ENCODE results near the gene COPZ1. TPM values are rescaled to one million over a fixed set of nuclear protein-coding genes. Genes with fewer than 3 reads are reported as not detected.
A peak's percentile ranks its signal among the peaks of the same experiment; 100 is the strongest.

Gene COPZ1
- total and polyA plus RNA-seq, 9 of the 15 experiments (the other 6 are each of a cell fraction or from before 2014, with no cell fraction given), result 137 to 487 (median 233) TPM

DNA sequence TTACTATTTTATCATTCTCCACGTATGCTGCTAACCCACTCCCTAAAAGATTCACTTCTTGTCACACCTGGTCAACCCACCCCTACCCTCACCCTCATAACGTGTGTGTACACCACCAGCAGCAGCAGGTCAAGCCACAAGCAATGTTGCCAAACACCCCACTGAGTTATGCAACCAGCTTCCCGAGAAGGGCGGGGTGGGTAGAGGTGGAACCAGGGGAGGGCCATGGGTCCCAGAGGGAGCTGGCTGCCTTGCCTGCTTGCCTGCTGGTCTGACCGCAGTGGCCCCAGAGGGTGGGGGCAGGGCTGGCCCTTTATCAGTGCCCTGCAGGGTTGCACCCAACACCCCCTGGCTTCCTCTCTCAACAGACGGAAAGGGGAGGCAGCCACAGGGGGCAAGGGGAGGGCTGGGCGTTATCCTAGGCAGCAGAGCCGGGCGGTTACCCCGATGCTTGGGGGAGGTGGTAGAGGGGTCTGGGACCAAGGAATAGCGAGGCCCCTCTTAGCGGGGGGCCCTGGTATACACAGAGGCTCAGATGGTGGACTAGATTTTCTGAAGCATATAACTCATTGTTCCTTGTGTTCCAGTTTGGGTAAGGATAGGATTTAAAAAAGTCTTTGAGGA lies 20.6 kb upstream of the COPZ1 start (continued):
- TF ChIP-seq, protein P1, sequence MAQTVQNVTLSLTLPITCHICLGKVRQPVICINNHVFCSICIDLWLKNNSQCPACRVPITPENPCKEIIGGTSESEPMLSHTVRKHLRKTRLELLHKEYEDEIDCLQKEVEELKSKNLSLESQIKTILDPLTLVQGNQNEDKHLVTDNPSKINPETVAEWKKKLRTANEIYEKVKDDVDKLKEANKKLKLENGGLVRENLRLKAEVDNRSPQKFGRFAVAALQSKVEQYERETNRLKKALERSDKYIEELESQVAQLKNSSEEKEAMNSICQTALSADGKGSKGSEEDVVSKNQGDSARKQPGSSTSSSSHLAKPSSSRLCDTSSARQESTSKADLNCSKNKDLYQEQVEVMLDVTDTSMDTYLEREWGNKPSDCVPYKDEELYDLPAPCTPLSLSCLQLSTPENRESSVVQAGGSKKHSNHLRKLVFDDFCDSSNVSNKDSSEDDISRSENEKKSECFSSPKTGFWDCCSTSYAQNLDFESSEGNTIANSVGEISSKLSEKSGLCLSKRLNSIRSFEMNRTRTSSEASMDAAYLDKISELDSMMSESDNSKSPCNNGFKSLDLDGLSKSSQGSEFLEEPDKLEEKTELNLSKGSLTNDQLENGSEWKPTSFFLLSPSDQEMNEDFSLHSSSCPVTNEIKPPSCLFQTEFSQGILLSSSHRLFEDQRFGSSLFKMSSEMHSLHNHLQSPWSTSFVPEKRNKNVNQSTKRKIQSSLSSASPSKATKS (CRISPR knock-in tag; IDR thresholded peaks at IDR 0.05), result no peak
- TF ChIP-seq HMG20B (CRISPR knock-in tag; IDR thresholded peaks at IDR 0.05) (no peak), MYNN (IDR thresholded peaks at IDR 0.05) (peak; percentile 99), MYNN (CRISPR knock-in tag; IDR thresholded peaks at IDR 0.05) (no peak), RBM15 (IDR thresholded peaks at IDR 0.05; ENCODE audit: insufficient read depth, low read length) (no peak), MEIS2 (IDR thresholded peaks at IDR 0.05; ENCODE audit: partially characterized antibody) (no peak), SIN3B (IDR thresholded peaks at IDR 0.05; ENCODE audit: low read depth) (no peak), STAT5B (CRISPR knock-in tag; IDR thresholded peaks at IDR 0.05) (no peak), HEY1 (CRISPR knock-in tag; IDR thresholded peaks at IDR 0.05; ENCODE audit: borderline replicate concordance) (no peak), SMAD2 (IDR thresholded peaks at IDR 0.05; ENCODE audit: low read depth, low read length) (no peak), NFATC3 (IDR thresholded peaks at IDR 0.05) (no peak), MED1 (CRISPR knock-in tag; IDR thresholded peaks at IDR 0.05; ENCODE audit: borderline replicate concordance) (no peak), ZNF212 (CRISPR knock-in tag; IDR thresholded peaks at IDR 0.05) (no peak), TAF1 (IDR thresholded peaks at IDR 0.05; ENCODE audit: control insufficient read depth, extremely low read depth, insufficient read depth, low read length, severe bottlenecking) (peak; percentile 62), RB1 (IDR thresholded peaks at IDR 0.05; ENCODE audit: low read depth) (peak; percentile 58; the same call in 1 of the 2 replicates), ZNF143 (CRISPR knock-in tag; IDR thresholded peaks at IDR 0.05) (no peak), ZBTB1 (CRISPR knock-in tag; IDR thresholded peaks at IDR 0.05; ENCODE audit: borderline replicate concordance, low read depth) (peak; percentile 44; the same call in 1 of the 2 replicates)
- TF ChIP-seq, protein P2, sequence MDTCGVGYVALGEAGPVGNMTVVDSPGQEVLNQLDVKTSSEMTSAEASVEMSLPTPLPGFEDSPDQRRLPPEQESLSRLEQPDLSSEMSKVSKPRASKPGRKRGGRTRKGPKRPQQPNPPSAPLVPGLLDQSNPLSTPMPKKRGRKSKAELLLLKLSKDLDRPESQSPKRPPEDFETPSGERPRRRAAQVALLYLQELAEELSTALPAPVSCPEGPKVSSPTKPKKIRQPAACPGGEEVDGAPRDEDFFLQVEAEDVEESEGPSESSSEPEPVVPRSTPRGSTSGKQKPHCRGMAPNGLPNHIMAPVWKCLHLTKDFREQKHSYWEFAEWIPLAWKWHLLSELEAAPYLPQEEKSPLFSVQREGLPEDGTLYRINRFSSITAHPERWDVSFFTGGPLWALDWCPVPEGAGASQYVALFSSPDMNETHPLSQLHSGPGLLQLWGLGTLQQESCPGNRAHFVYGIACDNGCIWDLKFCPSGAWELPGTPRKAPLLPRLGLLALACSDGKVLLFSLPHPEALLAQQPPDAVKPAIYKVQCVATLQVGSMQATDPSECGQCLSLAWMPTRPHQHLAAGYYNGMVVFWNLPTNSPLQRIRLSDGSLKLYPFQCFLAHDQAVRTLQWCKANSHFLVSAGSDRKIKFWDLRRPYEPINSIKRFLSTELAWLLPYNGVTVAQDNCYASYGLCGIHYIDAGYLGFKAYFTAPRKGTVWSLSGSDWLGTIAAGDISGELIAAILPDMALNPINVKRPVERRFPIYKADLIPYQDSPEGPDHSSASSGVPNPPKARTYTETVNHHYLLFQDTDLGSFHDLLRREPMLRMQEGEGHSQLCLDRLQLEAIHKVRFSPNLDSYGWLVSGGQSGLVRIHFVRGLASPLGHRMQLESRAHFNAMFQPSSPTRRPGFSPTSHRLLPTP (IDR thresholded peaks at IDR 0.05; ENCODE audit: borderline replicate concordance, extremely low read depth, insufficient read length), result no peak
- TF ChIP-seq, protein P3, sequence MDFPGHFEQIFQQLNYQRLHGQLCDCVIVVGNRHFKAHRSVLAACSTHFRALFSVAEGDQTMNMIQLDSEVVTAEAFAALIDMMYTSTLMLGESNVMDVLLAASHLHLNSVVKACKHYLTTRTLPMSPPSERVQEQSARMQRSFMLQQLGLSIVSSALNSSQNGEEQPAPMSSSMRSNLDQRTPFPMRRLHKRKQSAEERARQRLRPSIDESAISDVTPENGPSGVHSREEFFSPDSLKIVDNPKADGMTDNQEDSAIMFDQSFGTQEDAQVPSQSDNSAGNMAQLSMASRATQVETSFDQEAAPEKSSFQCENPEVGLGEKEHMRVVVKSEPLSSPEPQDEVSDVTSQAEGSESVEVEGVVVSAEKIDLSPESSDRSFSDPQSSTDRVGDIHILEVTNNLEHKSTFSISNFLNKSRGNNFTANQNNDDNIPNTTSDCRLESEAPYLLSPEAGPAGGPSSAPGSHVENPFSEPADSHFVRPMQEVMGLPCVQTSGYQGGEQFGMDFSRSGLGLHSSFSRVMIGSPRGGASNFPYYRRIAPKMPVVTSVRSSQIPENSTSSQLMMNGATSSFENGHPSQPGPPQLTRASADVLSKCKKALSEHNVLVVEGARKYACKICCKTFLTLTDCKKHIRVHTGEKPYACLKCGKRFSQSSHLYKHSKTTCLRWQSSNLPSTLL (IDR thresholded peaks at IDR 0.05), result no peak
- TF ChIP-seq, protein P4, sequence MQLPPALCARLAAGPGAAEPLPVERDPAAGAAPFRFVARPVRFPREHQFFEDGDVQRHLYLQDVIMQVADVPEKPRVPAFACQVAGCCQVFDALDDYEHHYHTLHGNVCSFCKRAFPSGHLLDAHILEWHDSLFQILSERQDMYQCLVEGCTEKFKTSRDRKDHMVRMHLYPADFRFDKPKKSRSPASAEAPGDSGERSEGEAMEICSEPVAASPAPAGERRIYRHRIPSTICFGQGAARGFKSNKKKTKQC (CRISPR knock-in tag; IDR thresholded peaks at IDR 0.05), result peak; percentile 78
